GM04503 (cell line): ENCODE measurements around the gene TMEM184A.

Experiments used
- DNase-seq: peaks from one replicate; pipeline ENCODE4 v3.0.0-alpha.2; 2012; ENCODE audit warnings: low read depth

Gene TMEM184A

DNA sequence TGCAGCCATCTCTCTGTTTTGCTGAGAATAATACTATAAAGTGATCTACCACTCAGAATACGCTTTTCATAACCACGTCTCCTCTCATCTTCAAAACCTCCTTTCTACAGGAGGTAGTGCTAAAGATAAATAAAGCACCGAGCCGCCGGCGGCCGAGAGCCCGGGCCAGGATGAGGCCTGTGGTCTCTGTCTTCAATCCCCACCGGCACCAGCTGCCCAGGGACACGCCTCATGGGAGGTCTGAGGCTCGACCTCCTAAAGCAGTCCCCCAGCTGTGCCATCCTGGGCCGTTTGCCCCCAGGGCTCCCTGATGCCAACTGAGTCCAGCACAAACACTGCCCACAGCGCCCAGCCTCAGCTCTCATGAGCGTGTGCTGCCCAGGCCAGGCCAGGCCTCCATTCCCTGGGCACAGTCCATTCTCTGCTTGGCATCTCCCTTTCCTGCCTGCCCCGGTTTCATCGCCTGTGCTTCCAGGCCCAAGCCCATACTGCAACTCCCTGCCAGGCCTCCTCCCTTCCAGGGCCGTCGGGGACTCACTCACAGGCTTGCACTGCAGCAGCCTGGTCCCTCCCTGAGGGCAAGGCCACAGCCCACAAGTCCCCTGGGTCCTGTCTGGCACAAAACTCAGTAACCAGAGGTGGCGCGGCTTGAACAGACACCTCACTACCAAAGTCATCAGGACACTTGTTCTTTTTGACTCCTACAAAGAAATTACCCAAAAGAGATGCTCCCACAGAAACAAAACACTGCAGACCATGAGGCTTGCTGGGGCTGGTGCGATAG lies 54.3 kb downstream of the TMEM184A start:
- no peak for DNase-seq

- DNase-seq: no peak
These were observed 55.8 kb downstream of the TMEM184A start for GRCh38 chr7:1500064-1500807.

- no peak for DNase-seq
These were observed 56.5 kb downstream of the TMEM184A start for GRCh38 chr7:1499367-1500029.

GRCh38 chr7:1498370-1499305 lies 57.4 kb downstream of the TMEM184A start:
- no peak for DNase-seq

- DNase-seq: no peak
These were observed 58.6 kb downstream of the TMEM184A start for GRCh38 chr7:1497293-1497927.

- no peak for DNase-seq
These were observed 59.3 kb downstream of the TMEM184A start for GRCh38 chr7:1496531-1497292.

DNA sequence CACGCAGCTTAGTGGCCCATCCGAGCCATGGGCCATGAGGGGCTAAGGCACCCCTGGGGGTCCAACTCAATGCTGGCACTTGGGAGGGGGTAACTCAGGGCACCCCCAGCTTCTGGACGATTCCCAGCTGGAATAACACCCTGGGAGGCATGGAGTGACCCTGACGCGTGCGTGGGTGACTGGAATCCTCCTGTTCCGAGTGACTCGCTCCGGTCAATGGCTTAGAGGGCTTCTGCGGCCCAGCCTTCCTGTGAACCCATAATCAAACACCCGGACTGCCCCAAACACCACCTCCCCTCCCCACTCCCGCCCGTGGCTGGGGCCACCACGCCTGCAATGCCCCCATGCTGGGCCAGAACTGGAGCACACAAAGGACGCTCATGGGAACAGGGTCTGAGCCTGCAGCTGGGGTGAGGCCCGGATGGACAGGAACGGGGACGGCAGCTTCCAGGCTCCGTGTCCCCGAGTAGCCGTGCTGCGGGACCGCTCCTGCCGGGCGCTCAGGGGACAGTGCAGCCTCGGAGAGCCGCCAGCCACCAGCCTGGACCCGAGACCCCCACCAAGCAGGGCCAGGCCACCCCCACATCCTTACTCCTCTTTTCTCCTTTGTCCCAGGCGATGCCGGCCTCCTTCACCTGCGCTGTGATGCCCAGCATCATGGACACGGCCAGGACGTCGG lies 60.3 kb downstream of the TMEM184A start:
- no peak for DNase-seq

GRCh38 chr7:1494866-1495563 lies 61.0 kb downstream of the TMEM184A start:
- DNase-seq: no peak

GRCh38 chr7:1494447-1494846 lies 61.6 kb downstream of the TMEM184A start:
- no peak for DNase-seq

DNA sequence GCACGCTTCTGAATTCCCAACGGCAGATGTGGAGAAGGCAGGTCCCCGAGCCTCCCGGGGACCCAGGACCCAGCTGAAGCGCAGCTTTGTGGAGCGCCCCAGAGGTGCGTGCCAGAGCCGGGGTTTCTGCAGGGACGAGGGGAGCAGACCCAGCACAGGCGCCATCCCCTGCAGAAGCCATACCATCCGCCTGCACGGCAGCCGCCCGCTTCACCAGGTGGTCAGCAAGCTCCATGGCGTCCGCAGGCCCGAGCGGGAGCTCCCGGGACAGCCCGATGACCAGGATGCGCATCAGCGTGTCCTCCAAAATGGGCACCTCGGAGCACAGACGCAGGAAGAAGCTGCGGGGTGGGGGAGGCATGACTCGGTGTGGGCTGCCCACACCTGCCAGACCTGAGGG lies 62.4 kb downstream of the TMEM184A start:
- no peak for DNase-seq

DNA sequence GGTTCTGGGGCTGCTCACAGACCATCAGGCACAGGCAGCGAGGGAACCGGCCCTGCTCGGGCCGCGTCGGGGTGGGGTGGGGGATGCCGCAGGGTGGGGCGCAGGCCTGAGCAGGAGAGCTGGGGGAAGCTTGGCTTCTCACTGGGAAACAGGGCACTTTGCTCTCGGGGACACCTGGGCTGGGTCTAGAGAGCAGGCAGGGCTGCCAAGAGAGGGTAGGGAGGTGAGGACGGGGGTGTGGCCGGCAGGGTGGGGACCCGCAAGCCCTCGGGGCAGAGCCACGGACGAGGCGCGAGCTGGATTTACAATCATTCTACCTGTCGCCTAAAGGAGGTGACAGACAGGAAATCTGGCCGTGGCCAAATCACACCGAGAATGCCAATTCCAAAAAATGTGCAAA lies 62.9 kb downstream of the TMEM184A start:
- no peak for DNase-seq

- DNase-seq: no peak
These were observed 63.4 kb downstream of the TMEM184A start for GRCh38 chr7:1492640-1493039.
